Suppressor macrophage treated with lipopolysaccharide for 4 hours (primary cell): ENCODE measurements around the gene PHOSPHO1.

Experiments
- DNase-seq: peaks from one replicate; pipeline ENCODE4 v3.0.0-alpha.2; 2020

PHOSPHO1 gene

DNA sequence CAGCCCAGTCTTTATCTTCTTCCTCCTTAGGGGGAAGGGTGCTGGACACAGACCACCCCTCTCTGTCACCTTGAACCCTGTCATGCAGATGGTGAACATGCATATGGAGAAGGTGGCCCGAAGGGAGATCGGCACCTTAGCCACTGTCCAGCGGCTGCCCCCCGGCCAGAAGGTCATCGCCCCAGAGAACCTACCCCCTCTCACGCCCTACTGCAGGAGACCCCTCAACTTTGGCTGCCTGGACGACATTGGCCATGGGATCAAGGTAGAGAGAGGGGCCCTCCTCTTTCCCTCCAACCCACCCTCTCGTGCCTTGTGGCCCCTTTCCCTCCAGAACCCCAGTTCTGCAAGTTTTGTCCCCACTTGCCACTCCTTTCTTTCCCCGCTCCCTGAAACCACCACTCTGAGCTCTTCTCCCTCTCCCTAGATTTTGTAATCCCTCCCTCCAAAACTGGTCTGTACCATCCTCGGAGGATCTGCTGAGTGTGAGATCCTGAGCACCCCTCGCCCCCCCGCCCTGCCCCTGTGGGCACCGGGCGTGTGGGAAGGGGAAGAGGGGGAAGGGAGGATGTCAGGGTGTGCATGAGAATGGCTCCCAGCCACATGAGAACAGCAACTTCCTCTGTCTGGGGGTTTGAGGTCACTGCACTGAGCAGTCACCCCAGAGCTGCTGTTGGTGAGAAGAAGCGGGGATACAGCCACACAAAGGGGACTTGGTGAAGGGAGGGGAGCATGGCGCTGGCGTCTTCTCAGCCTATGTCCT is 12.8 kb downstream of the PHOSPHO1 start:
- peak; percentile 73 for DNase-seq

DNA sequence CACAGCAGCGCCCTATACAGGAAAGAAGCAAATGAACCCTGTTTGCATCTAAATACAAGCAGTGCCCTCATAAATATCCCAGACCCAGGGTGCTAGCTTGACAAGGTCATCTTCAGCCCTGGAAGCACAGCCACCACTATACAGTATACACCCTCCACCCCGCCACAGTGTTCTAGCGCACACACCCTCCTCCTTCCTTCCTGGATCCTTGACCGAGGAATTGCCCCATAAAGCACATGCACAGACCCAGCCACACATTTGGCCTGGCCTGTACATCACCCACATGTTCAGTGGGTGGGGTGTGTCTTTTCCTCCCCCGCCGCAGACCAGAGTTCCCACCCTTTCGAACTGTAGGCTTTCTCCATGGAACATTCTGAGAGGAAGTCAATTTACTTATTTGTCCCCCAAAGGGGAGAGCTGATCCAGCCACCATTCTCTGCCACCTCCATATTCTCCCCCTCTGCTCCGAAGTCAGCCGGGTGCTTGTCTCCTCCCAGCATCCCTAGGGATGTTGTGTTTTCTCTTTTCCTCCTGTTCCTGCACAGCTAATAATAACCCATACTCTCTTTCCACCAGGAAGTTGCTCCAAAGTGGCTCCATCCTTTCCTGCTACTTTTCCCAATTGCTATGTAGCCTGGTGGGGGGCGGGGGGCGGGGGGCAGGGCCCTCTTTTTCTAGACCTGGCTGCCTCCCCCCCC is 13.5 kb downstream of the PHOSPHO1 start:
- peak; percentile 70 for DNase-seq

- DNase-seq, result no peak
Measured at GRCh38 chr17:49216482-49216881, 14.1 kb downstream of the PHOSPHO1 start.

DNA sequence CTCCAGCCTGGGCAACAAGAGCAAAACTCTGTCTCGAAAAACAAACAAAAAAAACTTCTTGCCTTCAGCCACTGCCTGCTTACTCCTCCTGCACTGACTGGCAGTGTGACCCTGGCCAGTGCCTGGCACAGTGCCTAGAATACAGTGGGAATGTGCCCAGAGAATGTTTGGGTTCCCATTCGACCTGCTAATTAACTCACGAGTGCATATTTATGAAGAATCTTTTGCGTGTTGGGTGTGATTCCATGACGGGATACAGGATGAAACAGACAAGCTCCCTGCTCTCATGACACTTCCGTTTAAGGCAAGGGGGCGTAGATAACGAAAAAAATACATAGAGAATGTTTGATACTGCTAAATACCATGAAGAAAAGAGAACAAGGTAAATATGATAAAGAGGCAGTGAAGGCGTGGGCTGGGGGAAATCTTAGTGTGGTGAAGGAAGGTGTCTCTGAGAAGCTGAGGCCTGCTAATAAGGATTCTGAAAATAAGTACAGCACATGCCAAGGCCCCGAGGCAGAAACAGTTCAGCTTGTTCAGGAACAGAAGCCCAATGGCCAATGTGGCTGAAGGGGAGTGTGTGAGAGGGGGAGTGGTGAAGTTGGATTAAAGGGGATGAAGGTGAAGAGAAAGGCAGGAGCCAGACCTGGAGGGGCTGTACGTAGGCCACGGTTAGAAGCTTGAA is 15.8 kb downstream of the PHOSPHO1 start:
- no peak for DNase-seq

- DNase-seq, result no peak
Measured at GRCh38 chr17:49213847-49214246, 16.7 kb downstream of the PHOSPHO1 start.

DNA sequence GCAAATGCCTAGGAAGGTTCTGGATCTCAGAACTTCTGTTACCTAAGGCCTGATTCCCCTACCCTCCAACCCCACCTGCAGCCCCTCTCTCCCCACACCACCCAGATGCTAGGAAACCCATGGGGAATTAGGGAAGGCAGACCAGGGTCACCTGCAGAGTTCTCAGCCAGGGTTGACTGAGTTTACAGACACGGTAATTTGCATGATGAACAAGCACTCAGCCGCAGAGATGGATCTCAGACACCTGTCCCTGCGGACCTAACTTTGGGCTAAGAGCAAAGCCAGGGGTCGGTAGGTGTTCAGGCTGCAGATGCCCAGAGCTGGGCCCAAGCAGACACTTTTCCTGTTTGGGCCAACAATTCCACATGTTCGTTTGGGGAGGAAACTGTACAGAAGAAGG is 17.2 kb downstream of the PHOSPHO1 start:
- DNase-seq, result no peak

- peak; percentile 81 for DNase-seq
Measured at GRCh38 chr17:49210158-49211029, 20.2 kb downstream of the PHOSPHO1 start, which contains the start of the genes ABI3 and GNGT2. Gene ABI3 (plus strand): TSS chr17:49210707. CDS start chr17:49210725, 18 bp downstream. Gene GNGT2 (minus strand): TSS chr17:49210574. CDS start chr17:49207422, 3,152 bp downstream.

DNA sequence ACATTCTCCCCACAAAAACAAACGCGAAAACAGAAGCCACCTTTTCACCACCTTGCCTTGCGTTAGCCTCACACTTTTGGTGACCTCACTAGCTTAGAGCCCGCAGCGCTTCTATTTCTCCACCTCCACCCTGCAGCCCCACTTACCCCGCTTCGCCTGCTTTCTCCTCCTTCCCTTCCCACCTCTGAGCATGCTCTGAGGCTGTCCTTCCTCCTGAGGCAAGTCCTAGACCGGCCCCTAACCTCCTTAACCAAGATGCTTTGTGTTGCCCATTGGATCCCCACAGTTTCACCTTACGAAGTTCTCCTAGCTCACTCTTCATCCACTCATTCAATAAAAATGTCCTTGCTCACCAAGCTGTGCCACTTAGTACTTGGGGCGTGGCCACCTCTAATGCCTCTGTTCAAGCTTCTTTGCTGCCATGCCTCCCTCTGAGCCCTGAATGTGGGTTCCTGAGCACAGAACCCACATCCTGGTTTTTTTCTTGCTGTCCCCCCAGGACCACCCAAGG is 21.5 kb downstream of the PHOSPHO1 start:
- no peak for DNase-seq

DNA sequence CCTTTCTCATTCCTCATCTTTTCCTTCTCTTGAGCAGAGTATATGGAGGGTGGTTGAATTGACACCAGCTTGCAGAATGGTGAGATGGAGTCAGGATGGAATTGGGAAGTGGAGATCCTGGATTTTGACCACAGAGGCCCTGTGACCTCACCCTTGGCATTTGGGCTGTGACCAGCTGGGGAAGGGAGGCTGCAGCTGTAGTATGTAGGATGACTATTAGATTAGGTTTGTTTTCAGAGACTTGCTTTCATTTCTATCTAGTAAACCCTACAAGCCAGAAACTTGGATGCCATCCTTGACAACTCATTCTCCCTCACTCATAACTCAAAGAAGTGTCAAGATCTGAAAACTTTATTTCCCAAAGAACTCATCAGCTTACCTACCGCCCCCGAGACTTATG is 26.1 kb downstream of the PHOSPHO1 start:
- DNase-seq, result peak; percentile 56

GRCh38 chr17:49203796-49204195 is 26.8 kb downstream of the PHOSPHO1 start:
- no peak for DNase-seq

- DNase-seq, result no peak
Measured at GRCh38 chr17:49201481-49201927, 29.1 kb downstream of the PHOSPHO1 start.

DNA sequence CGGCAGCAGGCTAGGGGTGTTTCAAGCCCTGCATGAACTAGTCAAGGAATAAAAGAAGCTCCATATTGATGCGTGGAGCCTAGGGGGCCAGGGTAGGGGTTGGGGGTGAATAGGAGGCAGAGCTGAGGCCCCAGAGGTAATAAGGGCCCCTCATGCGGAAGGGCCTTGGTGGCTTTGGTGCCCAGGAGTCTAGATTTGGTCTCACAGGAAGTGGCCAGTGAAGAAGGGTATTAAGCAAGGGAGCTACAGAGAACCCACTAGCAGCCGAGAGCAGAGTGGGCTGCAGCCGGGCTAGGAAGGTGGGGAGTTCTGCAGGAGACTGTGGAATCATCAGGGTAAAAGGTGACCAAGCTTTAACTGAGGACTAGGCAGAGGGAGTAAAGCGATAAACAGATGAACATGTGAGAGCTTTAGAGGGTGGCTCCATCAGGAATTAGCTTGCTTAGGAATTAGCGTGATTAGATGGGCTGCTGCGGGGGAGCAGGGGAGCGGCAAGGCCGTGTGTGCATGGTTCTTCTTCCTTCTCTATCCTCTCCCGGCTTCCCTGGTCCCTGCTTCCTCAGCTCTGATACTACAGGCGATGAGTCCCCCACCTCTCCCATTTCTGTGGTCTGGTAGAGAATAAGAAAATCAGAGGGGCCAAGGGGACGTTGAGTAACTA is 30.0 kb downstream of the PHOSPHO1 start:
- DNase-seq, result no peak

- DNase-seq, result peak; percentile 40
Measured at GRCh38 chr17:49198211-49198610, 32.4 kb downstream of the PHOSPHO1 start.

DNA sequence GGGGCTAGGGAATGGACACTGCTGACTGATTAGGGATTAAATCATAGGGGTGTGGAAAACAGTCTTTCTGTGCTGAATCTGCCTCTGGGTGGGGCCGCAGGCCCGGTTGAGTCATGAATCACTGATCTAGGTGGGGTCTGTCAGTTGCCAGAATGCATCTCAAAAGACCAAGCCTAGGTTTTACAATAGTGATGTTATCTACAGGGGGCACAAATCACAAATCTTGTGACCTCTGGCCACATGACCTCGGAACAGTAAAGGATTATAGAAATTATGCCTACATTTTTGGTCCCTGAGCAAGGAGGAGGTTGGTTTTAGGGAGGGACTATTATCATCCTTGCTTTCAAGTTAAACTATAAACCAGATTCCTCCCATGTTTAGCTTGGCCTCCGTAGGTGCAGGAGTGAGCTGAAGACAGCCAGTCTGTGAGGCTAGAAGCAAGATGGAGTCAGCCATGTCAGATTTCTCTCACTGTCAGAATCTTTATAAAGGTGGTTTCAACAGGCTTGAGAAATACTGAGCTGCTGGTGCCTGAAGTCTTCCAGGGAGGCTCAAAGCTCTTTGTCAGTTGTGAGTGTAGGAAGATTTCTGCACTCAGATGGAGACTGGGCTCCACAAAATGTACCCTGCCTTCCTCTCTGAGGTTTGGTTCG is 33.1 kb downstream of the PHOSPHO1 start:
- no peak for DNase-seq

DNA sequence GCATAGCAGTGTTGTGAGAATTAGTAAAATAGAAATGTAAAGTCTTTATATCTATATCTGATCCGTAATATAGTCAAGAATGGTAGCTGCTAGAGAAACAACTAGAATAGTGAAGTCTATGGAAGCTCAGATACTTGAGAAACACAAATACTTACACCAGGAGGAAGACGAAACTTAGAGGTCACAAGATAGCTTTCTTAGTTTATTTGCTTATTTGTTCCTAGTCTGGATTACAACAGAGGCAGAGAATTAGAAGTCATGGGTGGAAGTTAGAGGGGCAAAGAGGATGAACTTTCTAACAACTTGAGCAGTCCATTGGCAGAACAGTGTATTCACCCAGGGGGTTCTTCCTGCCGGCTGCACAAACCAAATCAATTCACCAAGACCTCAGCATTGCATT is 34.1 kb downstream of the PHOSPHO1 start:
- no peak for DNase-seq

GRCh38 chr17:49195751-49196150 is 34.8 kb downstream of the PHOSPHO1 start:
- peak; percentile 52 for DNase-seq

- DNase-seq, result no peak
Measured at GRCh38 chr17:49194297-49194607, 36.3 kb downstream of the PHOSPHO1 start.

- peak; percentile 48 for DNase-seq
Measured at GRCh38 chr17:49193513-49194296, 36.9 kb downstream of the PHOSPHO1 start.

DNA sequence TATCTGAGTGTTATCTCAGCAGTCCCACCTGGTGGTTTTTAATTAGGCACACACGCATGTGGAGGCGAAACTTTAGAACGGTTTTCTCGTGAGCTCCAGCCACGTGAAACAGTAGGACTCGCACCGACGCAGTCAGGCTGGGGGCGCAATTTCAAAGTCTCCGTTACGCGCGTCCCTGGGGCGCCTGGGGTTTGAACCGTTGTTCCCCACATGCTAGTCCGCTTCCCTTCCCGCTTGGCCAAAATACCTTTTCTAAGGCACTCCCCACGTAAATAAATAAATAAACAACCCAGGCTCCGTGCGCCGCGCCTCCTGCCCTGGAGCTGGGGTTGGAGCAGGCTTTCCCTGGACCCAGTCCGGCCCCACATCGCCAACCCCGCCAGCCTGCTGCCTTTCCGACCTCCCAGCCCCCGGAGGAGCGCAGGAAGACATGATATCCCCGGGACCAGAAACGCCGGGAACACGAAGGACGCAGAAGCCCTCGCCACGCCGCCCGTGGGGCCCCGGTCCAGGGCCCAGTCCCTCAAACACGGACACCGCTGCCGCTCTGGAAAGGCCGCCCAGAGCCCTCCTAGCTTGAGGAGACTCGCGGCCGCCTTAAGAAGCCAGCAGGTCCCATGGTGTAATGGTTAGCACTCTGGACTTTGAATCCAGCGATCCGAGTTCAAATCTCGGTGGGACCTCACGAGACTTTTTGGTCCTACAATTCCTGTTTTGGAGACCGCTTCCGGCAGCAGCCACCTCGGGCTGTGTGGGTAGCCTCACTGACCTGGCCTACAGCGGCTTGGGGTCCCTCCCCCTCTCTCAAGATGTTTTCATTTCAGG is 38.5 kb downstream of the PHOSPHO1 start:
- DNase-seq, result peak; percentile 91
